Activated effector memory CD4-positive, alpha-beta T cell treated with anti-CD3 and anti-CD28 coated beads, Interleukin-2, amount 50 U/mL, for 16 hours (primary cell): ENCODE results near the gene FKBP1A.

ENCODE experiments used
- DNase-seq: peaks from one replicate; pipeline ENCODE4 v3.0.0-alpha.2; 2020

The FKBP1A gene

DNA sequence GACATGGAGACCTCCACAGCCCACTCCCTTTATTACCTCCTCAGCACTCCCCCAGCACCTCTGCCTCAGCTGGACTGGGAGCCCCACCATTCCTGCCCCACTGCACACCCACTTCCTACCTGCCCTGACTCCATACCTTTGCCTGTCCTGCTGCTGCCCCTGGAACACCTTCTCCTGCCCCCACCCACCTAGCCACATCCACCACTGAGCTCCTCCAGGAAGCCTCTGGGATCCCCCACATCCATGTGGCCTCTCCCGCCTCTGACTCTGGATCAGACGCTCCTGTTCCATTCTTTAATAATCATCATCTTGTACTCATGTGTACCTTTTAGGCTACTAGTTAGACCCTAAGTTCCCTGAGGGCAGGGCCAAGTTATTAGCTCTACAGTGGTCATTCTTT is 61.8 kb downstream of the FKBP1A start:
- peak; percentile 50 for DNase-seq

DNA sequence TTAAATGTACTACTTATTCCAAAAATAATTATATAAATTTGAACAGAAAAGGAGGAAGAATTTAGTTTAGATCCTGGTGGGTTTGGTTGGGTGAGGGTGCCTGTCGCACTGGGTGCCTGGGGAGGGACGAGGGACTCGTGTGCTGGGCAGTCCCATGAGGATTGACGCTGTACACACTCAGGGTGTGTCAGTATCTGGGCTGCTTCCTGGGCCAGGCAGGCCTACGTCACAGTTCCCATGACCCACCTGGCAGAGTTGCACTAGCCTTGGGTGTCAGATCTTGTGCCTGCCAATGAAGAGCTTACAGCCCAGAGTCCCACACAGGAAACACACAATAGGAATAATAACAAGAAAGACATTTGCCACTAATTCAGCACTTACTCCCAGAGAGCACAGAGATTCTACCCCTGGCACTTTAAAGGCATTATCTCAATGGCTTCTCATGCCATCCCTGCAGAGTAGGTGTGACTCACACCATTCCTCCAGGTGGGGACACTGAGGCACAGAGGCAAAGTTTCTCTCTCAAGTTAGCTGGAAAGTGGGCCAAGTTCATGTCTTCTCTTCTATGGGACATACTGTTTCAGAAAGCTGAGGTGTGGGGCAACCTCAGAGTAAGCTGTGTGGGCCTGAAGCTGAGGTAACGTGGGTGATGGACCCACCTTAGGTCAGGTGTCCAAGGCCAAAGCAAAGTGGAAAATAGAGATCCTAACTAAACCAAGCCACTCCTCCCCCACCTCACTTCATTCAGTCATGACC is 62.6 kb downstream of the FKBP1A start:
- peak; percentile 72 for DNase-seq

GRCh38 chr20:1328680-1329330 is 64.0 kb downstream of the FKBP1A start, which contains the start of gene SDCBP2:
TSS of gene SDCBP2 (minus strand) at chr20:1329139. CDS start at chr20:1320416, 8,723 bp downstream.
- DNase-seq = peak; percentile 47

DNA sequence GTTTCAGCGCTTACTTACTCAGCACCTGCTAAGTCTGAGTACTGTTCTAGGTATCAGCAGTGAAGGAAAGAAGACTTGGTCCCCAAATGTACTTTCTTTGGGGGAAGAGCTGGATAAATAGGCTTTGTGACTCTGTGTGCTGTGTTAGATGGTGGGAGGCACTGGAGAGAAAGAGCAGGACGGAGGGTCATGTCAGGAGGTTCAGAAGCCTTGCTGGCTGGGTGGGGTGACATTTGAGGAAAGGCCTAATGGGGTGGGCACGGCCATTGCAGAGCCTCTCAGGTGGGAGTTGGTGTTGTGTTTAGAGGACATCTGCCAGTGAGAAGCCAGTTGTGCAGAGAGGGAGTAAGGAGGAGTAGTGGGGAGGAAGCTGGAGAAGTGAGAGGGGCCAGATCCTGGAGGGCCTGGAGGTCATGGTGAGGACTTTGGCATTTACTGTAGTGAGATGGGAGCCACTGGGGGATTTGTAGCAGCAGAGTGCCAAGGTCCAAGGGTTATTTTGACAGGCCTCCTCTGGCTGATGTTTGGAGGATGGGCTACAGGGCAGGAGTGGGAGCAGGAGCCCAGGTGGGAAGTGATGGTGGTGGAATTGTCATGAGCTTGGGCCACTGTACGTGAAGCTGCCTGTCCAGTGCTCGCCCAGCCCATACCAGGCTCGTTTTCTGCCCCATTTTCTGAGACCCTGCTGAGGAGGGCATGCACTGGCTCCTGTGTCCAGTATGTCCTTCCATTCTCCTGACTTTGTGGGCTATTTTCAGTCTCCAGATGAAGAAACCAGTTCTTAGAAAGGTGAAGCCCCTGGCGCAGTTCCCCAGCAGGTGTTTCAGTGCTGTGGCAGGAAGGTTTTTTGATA is 64.8 kb downstream of the FKBP1A start:
- peak; percentile 57 for DNase-seq

DNA sequence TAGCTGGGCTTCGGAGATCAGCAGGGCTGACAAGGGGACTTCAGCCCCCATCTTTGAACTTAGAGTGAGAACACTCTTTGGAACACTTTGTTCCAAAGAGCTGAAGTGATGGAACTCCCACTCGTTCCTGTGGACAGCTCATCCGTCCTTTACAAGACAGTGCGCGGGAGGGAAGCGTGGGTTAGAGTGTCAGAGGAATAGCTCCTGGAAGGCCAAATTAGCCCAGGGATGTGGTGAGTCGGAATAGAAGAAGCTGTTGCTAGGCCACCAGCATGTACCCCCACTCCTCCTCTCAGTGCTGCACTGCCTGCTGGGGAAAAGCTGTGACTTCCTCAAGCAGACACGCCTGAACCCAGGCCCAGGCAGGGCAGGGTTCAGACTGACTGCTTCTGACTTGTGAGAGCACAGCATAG is 65.6 kb downstream of the FKBP1A start:
- peak; percentile 64 for DNase-seq

DNA sequence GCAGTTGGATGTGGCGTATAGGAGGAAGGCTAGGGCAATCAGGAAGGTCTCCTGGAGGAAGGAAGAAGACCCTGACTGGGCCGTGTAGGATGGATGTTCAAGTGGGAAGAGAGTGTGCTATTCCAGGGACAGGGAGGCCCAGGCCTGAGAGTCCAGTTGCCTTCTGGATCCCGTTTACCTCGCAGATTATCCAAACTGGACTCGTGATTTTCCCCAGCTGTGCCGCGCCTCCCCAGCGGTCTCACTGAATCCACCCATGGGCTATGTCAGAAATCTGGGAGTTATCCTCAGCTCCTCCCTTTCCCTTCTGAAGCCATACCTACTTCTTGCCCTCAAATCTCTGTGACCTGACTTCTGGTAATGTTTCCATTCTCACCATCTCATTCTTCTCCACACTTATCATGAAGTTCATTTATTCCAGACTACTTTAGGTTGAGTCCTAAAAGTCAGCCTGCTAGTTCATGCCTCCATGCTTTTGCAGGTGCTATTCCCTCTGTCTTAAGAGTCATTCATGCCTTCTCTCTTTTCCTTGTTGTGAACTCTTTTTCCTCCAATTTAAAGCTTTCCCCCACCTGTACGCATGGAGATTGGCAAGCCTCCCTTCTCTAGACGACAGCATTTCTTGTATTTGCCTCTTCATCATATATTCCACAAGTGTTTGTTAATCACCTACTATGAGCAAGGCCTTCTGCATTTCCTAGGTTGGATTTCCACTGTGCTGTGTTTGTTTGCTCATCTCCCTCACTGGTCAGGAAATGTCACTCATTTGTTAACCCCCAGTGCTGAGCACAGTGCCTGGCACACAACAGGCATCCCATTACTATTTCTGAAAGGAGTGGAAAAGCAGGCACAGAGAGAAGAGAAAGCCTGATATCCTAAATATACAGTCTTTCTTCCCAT is 66.6 kb downstream of the FKBP1A start:
- peak; percentile 53 for DNase-seq

DNA sequence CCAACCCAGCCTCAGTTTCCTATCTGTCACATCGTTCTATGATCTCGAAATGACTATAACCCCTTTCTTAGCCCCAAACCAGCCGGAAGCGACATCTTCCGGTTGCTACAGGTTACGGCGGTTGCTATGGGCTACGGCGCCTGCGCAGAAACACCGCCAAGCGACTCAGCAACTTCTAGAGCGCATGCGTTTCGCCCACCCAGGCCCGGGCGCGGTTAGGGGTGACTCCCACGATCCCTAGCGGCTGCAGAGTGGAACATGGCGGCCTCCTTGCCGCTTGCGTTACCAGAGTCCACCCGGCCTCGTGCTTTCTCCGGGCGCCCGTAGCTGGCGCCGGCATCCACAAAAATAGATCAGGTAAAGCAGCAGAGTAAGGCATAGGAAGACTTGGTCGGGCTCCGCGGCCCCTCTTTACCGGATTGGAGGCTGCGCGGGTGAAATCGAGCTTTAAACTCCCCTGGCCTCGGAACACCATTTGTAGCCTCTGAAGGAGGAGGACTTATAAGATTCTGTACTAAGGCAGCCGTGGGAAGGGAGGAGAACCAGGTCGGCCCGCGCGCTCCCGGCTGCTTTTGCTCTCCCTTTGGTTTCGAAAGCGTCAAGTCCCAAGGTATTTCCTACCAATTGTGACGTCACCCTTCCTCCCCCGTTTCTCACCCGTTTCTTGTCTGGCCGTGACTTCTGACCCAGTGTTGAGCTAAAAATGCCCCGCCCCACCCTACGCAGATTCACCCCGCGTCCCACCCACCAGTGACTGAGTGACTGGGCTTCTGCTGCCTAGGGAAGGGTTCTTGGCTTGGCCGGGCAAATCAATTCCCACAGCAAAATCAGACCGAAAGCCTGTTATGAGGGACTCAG is 67.5 kb downstream of the FKBP1A start:
- peak; percentile 100 for DNase-seq

DNA sequence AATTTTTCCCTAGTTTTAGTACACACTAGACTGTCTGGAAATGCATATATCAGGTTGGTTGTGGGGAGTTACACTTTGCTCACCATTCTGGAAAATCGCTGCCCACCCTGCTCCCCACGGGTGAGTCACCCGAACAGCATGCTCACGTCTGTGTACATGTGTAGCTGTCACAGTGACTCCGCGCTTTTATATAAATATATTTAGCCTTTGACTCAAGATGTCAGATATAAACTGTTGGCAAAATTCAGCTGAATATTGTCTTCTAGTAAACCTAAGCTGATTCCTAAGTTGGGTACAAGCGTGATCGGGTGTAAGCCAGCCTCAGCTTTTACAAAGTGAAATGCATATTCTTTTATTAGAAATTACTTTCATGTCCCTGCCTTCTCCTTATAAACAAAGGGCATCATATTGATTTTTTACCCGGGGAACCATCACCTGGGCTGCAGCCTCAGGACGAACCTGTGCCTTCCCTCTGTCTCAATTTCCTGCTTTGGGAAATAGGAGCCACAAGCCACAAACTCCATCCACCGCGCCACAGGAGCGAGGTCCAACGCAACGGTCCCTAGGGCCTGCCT is 68.2 kb downstream of the FKBP1A start:
- DNase-seq = peak; percentile 76

DNA sequence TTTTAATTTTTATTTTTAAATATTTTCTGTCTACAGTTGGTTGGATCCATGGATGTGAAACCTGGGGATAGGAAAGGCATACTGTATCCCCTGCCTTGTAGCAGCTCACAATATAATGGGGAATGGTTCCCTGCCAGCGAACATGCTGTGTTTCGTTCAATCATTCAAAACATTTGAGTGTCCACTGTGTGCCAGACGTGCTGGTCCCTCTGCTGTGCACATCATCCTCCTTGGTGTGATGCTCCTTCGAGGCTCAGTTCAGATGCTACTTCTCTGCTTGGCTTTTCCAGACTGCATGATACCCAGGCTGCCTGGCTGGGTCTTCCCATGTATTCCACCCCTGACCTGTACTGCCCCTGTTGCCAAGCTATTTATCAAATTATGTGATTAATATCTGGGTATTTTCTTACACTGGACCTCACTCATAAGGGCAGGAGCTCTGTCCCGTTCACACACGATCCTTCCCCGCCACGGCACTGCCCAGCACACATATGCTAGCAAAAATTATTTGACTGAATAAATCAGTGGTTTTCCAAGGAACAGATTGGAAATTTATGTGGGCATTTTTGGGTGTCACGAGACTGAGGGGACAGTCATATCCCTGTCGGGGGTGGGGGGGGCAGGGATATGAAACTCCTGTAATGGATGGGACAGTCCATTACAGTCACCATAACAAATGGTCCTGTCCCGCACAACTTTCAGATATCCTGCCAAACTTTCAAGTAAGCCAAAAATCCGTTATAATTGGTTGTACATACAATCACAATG is 68.8 kb downstream of the FKBP1A start:
- peak; percentile 50 for DNase-seq

DNA sequence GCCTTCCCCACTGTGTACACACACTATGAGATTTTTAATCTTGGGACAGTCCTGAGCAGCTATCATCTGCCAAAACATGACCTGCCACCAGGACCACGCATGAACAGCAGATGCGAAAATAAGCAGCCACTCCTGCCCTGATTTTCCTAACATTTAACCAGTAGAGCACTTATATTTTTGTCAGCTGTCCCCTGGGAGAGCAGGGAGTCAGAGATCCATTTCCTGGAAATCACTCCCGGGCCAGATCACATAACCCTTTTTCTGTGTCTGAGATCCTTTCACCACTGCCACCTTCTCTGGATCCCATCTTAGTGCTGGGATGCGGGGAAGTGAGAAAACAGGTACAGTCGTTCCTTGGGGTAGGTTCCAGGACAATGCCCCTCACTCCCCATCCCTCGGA is 69.6 kb downstream of the FKBP1A start:
- DNase-seq = peak; percentile 54

DNA sequence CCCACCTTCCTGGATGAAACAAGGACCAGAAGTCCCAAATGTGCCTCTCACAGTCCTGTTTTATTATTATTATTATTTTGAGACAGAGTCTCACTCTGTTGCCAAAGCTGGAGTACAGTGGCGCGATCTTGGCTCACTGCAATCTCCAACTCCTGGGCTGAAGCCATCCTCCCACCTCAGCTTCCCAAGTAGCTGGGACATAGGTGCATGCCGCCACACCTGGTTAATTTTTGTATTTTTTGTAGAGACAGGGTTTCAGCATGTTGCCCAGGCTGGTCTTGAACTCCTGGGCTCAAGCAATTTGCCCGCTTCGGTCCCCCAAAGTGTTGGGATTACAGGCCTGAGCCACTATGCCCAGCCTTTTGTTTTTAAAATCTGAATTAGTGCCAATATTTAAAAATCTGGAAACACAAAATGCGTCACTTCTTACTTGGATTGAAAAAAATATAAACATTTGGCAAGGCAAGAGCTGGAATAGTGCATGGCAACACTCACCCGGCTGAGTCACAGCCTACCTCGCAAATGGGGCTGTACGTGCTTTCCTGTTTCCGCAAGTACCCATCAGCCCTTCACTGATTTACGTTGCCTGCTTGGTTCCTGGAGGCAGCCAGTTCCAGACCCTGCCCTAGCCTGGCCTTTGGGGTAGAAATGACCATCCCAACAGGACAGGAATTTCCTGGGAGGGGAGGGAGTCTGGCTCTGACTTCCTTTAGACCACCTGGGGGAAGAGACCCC is 70.2 kb downstream of the FKBP1A start:
- DNase-seq = peak; percentile 51

GRCh38 chr20:1321654-1321939 is 71.3 kb downstream of the FKBP1A start:
- DNase-seq = no peak

DNA sequence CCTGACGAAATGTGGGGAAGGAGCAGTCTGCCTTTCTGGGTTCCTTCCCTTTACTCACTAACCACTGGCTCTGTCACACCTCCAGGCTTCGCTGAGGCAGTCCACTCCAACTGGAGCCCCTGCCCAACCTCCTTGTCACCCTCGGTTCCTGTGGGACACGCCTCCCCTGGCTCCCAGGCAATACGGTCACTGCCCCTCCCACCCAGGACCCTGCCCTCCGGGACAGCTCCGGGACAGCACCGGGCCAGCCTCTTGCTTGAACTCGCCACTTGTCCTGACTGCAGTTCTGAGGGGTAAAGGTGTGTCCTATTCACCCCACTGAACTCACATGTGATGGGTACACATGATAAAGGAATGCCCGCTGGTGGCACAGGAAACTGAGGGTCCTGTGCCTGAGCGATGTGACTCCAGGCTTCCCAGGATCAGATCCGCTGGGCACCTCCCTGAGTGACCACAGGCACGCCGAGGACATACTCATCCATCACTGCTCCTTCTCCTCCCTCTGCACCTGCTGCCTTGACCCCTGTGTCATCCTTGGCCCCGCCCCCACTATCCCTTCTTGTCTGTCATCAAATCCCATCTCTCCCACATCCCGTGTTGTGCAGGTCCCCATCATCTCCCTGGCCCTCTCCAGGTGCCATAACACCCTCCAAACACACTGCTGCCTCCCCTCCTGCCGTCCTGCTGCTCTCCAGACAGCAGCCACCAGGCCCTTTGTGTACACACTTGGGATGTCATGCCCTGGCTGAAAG is 71.8 kb downstream of the FKBP1A start:
- DNase-seq = no peak

DNA sequence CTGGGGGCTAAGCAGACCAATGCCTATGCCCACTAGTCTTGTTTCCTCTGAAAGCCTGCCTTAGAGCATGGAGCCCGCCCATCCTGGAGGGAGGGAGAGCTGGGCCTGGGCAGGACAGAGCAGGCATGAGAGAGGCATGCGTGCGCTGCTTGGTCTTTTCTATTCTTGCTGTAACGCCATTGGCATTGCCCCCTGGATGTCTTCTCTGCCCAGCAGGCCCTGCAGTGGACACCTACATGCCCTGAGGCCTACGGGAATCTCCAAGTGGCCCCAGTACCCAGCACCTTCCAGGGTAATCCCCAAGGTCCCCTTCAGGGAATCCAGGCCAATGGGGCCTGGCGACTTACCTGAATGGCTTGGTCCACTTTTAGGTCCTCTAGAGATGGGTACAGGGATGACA is 72.8 kb downstream of the FKBP1A start:
- no peak for DNase-seq

GRCh38 chr20:1319462-1319861 is 73.4 kb downstream of the FKBP1A start:
- no peak for DNase-seq

GRCh38 chr20:1319051-1319450 is 73.8 kb downstream of the FKBP1A start:
- DNase-seq = no peak
